Fibroblast of lung (primary cell): ENCODE measurements around the gene CNTN4. TPM values are rescaled to one million over a fixed set of nuclear protein-coding genes. Genes with fewer than 3 reads are reported as not detected.

Experiments
- DNase-seq, 2 donors: peaks; one replicate each; pipeline versions ENCODE4 v3.0.0 to v3.0.0-alpha.2; 2010; ENCODE audit warnings: low read depth in 2 of 2
- H2AFZ ChIP-seq: 2 replicates; pipeline ENCODE4 v1.5.1; 2012; ENCODE audit warnings: low read length, control low read depth, inconsistent platforms
- H3K27ac ChIP-seq: 2 replicates; pipeline ENCODE4 v1.5.1; 2011; ENCODE audit warnings: low read length, control low read depth; ENCODE audit not compliant: insufficient read depth
- H3K27me3 ChIP-seq: 2 replicates; pipeline ENCODE4 v1.5.1; 2011; ENCODE audit warnings: mild to moderate bottlenecking, low read length; ENCODE audit not compliant: control insufficient read depth, insufficient read depth
- H3K36me3 ChIP-seq: 2 replicates; pipeline ENCODE4 v1.5.1; 2011; ENCODE audit warnings: low read length; ENCODE audit not compliant: control insufficient read depth, insufficient read depth
- H3K4me1 ChIP-seq: 2 replicates; pipeline ENCODE4 v1.5.1; 2011; ENCODE audit warnings: low read length; ENCODE audit not compliant: control insufficient read depth, insufficient read depth; ENCODE audit errors: extremely low read depth
- H3K4me2 ChIP-seq: 2 replicates; pipeline ENCODE4 v1.5.1; 2011; ENCODE audit warnings: low read length, control low read depth; ENCODE audit not compliant: insufficient read depth; ENCODE audit errors: extremely low read depth
- H3K4me3 ChIP-seq, 4 experiments: fragments of 200-600 bp in 1 of 4; sonication (generic) in 1 of 4; replicated peaks in 1 of 4; 2 replicates each; pipeline ENCODE4 v1.5.1; 2011 to 2016; ENCODE audit warnings: low read length in 4 of 4, low read depth in 3 of 4, mild to moderate bottlenecking in 3 of 4, control low read depth in 2 of 4, inconsistent platforms in 1 of 4, mixed read lengths in 1 of 4; ENCODE audit not compliant: insufficient read depth in 1 of 4; ENCODE audit errors: control extremely low read depth in 1 of 4
- H3K79me2 ChIP-seq: 2 replicates; pipeline ENCODE4 v1.5.1; 2012; ENCODE audit warnings: mild to moderate bottlenecking, low read length, inconsistent platforms; ENCODE audit not compliant: control insufficient read depth, insufficient read depth
- H3K9ac ChIP-seq: 2 replicates; pipeline ENCODE4 v1.5.1; 2011; ENCODE audit warnings: mild to moderate bottlenecking, low read length, control low read depth; ENCODE audit not compliant: insufficient read depth
- H3K9me3 ChIP-seq: 2 replicates; pipeline ENCODE4 v1.5.1; 2012; ENCODE audit warnings: low read depth, low read length; ENCODE audit not compliant: control insufficient read depth, insufficient read depth
- H4K20me1 ChIP-seq: 2 replicates; pipeline ENCODE4 v1.5.1; 2011; ENCODE audit warnings: low read length; ENCODE audit not compliant: control insufficient read depth, insufficient read depth; ENCODE audit errors: extremely low read depth
- CTCF ChIP-seq, 2 donors: IDR thresholded peaks in 1 of 2; conservative IDR thresholded peaks in 1 of 2; 1 replicate in 1 of 2; 2 replicates in 1 of 2; pipeline ENCODE4 v1.5.1; 2011 to 2012; ENCODE audit warnings: low read length in 2 of 2, control low read depth in 1 of 2, inconsistent platforms in 1 of 2, low read depth in 1 of 2, mild to moderate bottlenecking in 1 of 2
- EZH2 ChIP-seq: IDR thresholded peaks from 2 replicates; pipeline ENCODE4 v1.5.1; 2012; ENCODE audit warnings: low read length, control low read depth, mild to moderate bottlenecking; ENCODE audit errors: missing control alignments
- polyA plus RNA-seq, 2 donors: library from polyadenylated mRNA; depleted of rRNA in 1 of 2; stranded (reverse) in 1 of 2; unstranded in 1 of 2; fragments of >200 nt; gene quantifications; 2 replicates each; pipeline ENCODE4 v1.2.1, GENCODE V29; 2011 to 2012; ENCODE audit warnings: missing spikeins in 1 of 2
- total RNA-seq: library from RNA; depleted of rRNA; stranded (reverse); fragments of >200 nt; gene quantifications from 2 replicates; pipeline ENCODE4 v1.2.1, GENCODE V29; 2014

Gene CNTN4
- total and polyA plus RNA-seq, 2 donors (not counting 1 experiment from before 2014, with no cell fraction given), result 0.17 to 0.69 TPM

GRCh38 chr3:2420919-2421318 lies 322.3 kb downstream of the CNTN4 start:
- H3K4me3 ChIP-seq, result no peak overlapping the region
- no peaks in the 10 kb centered on the region for H3K27me3 ChIP-seq
- H3K9me3 ChIP-seq, result no peaks in the 10 kb centered on the region
- no peaks in the 10 kb centered on the region for H3K79me2 ChIP-seq
- H3K9ac ChIP-seq, result no peak overlapping the region
- H3K4me1 ChIP-seq, result no peaks in the 10 kb centered on the region
- no peak overlapping the region for H3K4me2 ChIP-seq
- H3K27ac ChIP-seq, result no peak overlapping the region
- H4K20me1 ChIP-seq, result no peaks in the 10 kb centered on the region
- H3K36me3 ChIP-seq, result no peaks in the 10 kb centered on the region
- no peak overlapping the region for H2AFZ ChIP-seq
- DNase-seq, result no peak
- TF ChIP-seq EZH2 (no peak), CTCF (conservative IDR thresholded peaks at IDR 0.05 in 1 of 2, IDR thresholded peaks at IDR 0.05 in 1 of 2; ENCODE audit: low read depth in 1 of 2, low read length in 2 of 2) (no peak)

GRCh38 chr3:2423143-2423542 lies 324.5 kb downstream of the CNTN4 start:
- Histone ChIP-seq H3K36me3 (no peaks in the 10 kb centered on the region), H3K79me2 (no peaks in the 10 kb centered on the region), H3K9me3 (no peaks in the 10 kb centered on the region), H3K27me3 (no peaks in the 10 kb centered on the region), H3K27ac (no peak overlapping the region), H3K4me3 (no peak overlapping the region), H2AFZ (no peak overlapping the region), H3K9ac (no peak overlapping the region), H3K4me2 (no peak overlapping the region), H4K20me1 (no peaks in the 10 kb centered on the region), H3K4me1 (no peaks in the 10 kb centered on the region)
- DNase-seq, result no peak
- TF ChIP-seq EZH2, result no peak
- TF ChIP-seq CTCF (conservative IDR thresholded peaks at IDR 0.05 in 1 of 2, IDR thresholded peaks at IDR 0.05 in 1 of 2; ENCODE audit: low read depth in 1 of 2, low read length in 2 of 2), result no peak

- Histone ChIP-seq H3K4me2 (no peak overlapping the region), H3K36me3 (no peaks in the 10 kb centered on the region), H3K9ac (no peak overlapping the region), H3K9me3 (no peaks in the 10 kb centered on the region), H3K79me2 (no peaks in the 10 kb centered on the region), H4K20me1 (no peaks in the 10 kb centered on the region), H2AFZ (no peak overlapping the region), H3K27ac (no peak overlapping the region), H3K4me3 (no peak overlapping the region), H3K4me1 (no peaks in the 10 kb centered on the region), H3K27me3 (no peaks in the 10 kb centered on the region)
- TF ChIP-seq EZH2, result no peak
- TF ChIP-seq CTCF (conservative IDR thresholded peaks at IDR 0.05 in 1 of 2, IDR thresholded peaks at IDR 0.05 in 1 of 2; ENCODE audit: low read depth in 1 of 2, low read length in 2 of 2), result no peak
- DNase-seq, result no peak
Observed at GRCh38 chr3:2441558-2441957, 342.9 kb downstream of the CNTN4 start.
